ENCODE measurements around the gene MPZL1.

MPZL1 gene

DNA sequence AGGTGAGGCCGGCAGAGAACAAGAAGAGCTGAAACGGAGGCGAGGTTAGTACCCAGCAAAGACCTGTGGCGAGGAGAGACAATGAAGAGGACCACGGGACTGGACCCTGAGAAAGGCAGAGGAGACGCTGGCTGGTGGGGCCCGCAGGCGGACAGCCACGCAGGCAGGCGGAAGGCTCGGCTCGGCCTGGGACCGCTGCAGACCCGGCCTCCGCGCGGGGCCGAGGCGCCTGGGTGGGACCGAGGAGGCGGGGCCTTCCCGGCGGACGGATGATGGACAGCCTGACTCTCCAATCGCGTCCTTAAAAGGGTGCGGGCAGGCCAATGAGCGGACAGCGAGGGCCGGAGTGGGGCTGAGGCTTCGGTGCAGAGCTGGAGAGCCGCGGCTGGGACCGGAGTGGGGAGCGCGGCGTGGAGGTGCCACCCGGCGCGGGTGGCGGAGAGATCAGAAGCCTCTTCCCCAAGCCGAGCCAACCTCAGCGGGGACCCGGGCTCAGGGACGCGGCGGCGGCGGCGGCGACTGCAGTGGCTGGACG is at the start of gene MPZL1:
MPZL1 (plus strand) TSS at position 366 of the 535 bp plus-strand sequence. CDS start 170 bp downstream, outside the sequence.
- H3K4me3 ChIP-seq (replicated peaks in 1 of 2; ENCODE audit: low read depth in 2 of 2, low read length in 2 of 2): peak within 1 kb of the TSS; percentile 72 to 82
- TF ChIP-seq CTCF (IDR thresholded peaks at IDR 0.05; ENCODE audit: low read depth, low read length): no peak
- peak; percentile 95 to 97 for DNase-seq (ENCODE audit: low read depth in 2 of 2)

DNA sequence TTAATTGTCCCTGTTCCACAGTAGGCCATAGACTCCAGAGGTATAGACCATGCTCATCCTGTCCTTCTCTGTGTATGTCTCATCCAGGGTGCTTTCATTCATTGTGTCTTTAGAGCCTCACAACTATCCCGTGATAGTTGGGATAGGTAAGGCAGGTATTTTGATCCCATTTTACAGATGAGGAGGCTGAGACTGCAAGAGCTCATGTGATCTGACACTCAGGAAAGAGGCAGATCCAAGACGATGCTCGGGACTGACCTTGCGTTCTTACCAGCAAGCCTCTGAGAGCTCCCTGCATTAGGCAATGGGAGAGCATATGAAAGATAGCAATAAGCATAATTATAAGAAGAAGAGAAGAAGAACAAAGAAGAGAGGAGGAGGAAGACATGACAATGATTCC is 49.0 kb upstream of the MPZL1 start:
- TF ChIP-seq CTCF (IDR thresholded peaks at IDR 0.05; ENCODE audit: low read depth, low read length): no peak
- no peak for DNase-seq (ENCODE audit: low read depth in 2 of 2)
- H3K4me3 ChIP-seq (replicated peaks in 1 of 2; ENCODE audit: low read depth in 2 of 2, low read length in 2 of 2): no peak overlapping the region

DNA sequence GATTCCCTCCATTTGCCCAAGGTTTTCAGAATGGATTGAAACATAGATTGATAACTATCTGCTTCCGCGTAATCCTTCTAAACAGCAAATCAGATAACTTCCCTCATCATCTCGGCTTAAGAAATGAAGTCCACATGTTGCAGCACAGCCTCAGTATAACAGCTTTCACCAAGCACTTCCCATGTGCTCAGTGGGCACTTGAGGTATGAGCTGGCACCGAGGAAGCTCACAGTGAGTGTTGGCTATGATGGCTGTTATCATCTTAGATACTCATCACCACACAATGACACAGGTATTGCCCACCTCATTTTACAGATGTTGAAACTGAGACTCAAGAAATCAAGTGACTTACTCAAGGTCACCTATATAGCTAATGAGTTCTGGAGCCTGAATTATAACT is 48.5 kb upstream of the MPZL1 start:
- DNase-seq (ENCODE audit: low read depth in 2 of 2): no peak
- H3K4me3 ChIP-seq (replicated peaks in 1 of 2; ENCODE audit: low read depth in 2 of 2, low read length in 2 of 2): no peak overlapping the region
- no peak for TF ChIP-seq CTCF (IDR thresholded peaks at IDR 0.05; ENCODE audit: low read depth, low read length)

DNA sequence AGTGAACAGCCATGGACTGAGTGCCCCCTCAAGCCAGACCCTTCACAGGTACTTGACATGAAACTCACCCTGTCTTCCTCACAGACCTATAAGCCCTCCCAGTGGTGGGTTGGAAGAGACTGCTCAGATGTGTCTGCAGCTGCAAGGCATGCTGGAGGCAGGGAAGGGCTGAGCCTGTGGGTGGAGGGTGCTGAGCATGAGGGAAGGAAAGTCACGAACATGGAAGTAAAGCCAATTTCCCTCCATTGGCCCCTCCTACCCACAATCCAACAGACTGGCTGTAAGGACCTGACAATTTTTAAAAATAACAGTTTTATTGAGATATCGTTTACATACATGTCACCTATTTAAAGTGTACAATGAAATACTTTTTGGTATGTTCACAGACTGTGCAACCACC is 47.6 kb upstream of the MPZL1 start:
- DNase-seq (ENCODE audit: low read depth in 2 of 2): no peak
- no peak overlapping the region for H3K4me3 ChIP-seq (replicated peaks in 1 of 2; ENCODE audit: low read depth in 2 of 2, low read length in 2 of 2)
- TF ChIP-seq CTCF (IDR thresholded peaks at IDR 0.05; ENCODE audit: low read depth, low read length): no peak

DNA sequence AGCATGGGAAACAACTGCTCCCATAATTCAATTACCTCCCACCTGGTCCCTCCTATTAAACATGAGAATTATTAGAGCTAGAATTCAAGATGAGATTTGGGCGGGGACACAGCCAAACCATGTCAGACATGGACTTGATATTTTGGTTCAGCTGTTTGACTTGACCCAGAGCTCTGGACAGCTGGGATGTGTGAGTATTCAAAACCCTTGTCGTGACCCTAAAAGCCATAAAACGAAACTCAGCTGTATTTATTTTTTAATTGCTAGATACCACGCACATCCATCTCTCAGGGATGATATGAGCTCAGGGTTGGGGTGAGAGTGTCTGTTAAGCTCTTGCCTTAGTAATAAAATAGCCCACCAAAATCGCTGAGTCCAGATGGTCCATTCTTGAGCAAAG is 46.3 kb upstream of the MPZL1 start:
- H3K4me3 ChIP-seq (replicated peaks in 1 of 2; ENCODE audit: low read depth in 2 of 2, low read length in 2 of 2): no peak overlapping the region
- no peak for TF ChIP-seq CTCF (IDR thresholded peaks at IDR 0.05; ENCODE audit: low read depth, low read length)
- no peak for DNase-seq (ENCODE audit: low read depth in 2 of 2)

DNA sequence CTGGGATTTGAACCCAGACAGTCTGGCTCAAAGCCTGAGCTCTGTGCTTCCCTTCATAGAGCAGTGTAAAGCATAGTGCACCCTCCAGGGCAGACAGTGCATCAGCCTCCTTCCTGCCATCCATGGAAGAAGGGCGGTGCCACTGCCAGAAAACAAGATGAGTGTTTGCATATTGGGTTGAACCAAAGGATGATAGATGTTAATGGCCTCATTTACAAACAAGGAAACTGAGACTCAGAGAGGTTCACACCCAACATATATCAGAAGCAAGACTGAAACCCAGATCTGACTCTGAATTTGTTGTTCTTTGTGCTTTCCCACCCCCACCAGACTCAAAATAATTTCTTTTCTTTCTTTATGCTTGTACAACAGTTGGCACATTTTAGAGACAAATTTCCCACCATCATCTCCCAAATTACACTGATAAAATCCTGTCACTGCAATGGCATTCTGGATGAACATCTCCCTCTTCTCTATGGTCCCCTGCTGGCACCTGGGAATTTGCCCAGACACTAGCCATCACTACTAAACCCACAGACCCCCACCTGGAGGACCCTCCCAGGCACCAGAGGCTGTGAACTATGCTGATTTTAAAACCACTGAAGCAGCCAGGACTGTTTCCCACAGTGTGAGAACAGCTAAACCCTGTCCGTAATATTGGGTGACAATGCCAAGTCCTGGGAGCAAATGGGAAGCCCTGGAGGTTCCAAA is 45.4 kb upstream of the MPZL1 start:
- no peak overlapping the region for H3K4me3 ChIP-seq (replicated peaks in 1 of 2; ENCODE audit: low read depth in 2 of 2, low read length in 2 of 2)
- no peak for TF ChIP-seq CTCF (IDR thresholded peaks at IDR 0.05; ENCODE audit: low read depth, low read length)
- DNase-seq (ENCODE audit: low read depth in 2 of 2): no peak
